ENCODE results near the gene DCTPP1. TPM values are rescaled to one million over a fixed set of nuclear protein-coding genes. Genes with fewer than 3 reads are reported as not detected.

The DCTPP1 gene
- total and polyA plus RNA-seq, 9 of the 15 experiments (the other 6 are each of a cell fraction or from before 2014, with no cell fraction given), result 45.0 to 132 (median 80.6) TPM

DNA sequence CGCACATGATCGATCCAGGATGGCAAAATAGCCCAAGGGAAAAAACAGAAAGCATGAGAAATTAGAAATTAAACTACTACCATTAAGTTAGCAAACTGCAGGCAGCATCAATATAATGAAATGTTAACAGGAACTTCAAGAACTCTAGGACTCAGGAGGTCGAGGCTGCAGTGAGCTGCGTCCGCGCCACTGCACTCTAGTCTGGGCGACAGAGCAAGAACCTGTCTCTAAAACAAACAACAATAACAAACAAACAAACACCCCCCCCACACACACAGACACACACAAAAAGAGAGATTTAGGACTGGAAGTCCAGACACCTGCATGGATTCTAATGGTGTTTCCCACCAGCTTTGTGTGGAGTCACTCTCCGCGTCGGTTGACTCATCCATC is 16.4 kb upstream of the DCTPP1 start (continued):
- TF ChIP-seq ZNF318 (IDR thresholded peaks at IDR 0.05; ENCODE audit: borderline replicate concordance in 1 of 2, low read depth in 1 of 2) (0 out of 4 replicates have a peak, but pooled peaks of 1 of the 2 experiments have one; percentile 0), BRCA1 (IDR thresholded peaks at IDR 0.05) (no peak), BRCA1 (CRISPR knock-in tag; IDR thresholded peaks at IDR 0.05) (no peak), NFRKB (IDR thresholded peaks at IDR 0.05; ENCODE audit: low read depth) (peak; percentile 52)
- TF ChIP-seq, protein P1, sequence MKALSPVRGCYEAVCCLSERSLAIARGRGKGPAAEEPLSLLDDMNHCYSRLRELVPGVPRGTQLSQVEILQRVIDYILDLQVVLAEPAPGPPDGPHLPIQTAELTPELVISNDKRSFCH (CRISPR knock-in tag; IDR thresholded peaks at IDR 0.05), result no peak
- TF ChIP-seq, protein P1 (tag; IDR thresholded peaks at IDR 0.05), result peak; percentile 17

All from K562 (cell line).